Liver (tissue), 3 donors: Measurements from ENCODE around the gene DAP3.

Experiments
- EGR1 ChIP-seq, 2 donors: IDR thresholded peaks; 2 replicates each; pipeline ENCODE4 v1.6.1; 2016 to 2018; ENCODE audit warnings: antibody characterized with exemption in 2 of 2, low read depth in 2 of 2
- RAD21 ChIP-seq, 2 donors: IDR thresholded peaks; 2 replicates each; pipeline ENCODE4 v1.6.1; 2016; ENCODE audit warnings: antibody characterized with exemption in 2 of 2, mild to moderate bottlenecking in 2 of 2
- TF ChIP-seq, protein P1 (sequence below): fragments of 150-350 bp; IDR thresholded peaks from 2 replicates; pipeline ENCODE4 v1.5.1; 2017; ENCODE audit warnings: improper control_type of control experiment, low read depth, low read length; ENCODE audit not compliant: missing input control
- donor health status: healthy.
- donor health status: healthy.

DNA sequence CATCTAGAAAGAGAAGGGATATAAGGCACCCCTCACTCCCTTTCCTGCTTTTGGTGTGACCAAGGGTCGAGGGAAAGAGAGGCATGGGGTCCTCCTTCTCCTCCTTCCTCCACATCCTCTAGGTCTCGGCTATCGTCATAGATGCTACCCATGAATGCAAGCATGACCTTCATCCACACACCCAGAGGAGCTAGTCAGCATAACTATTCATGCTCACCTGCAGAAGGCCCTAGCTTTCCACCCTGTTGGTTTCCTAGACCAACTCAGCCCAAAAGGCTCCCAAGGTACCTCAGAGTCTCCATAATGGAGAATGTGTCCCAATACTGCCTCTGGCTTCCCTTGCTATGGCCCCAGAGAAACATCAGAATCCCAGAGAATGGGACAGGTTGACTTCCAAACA is 45.7 kb upstream of the DAP3 start:
- TF ChIP-seq, protein P1, sequence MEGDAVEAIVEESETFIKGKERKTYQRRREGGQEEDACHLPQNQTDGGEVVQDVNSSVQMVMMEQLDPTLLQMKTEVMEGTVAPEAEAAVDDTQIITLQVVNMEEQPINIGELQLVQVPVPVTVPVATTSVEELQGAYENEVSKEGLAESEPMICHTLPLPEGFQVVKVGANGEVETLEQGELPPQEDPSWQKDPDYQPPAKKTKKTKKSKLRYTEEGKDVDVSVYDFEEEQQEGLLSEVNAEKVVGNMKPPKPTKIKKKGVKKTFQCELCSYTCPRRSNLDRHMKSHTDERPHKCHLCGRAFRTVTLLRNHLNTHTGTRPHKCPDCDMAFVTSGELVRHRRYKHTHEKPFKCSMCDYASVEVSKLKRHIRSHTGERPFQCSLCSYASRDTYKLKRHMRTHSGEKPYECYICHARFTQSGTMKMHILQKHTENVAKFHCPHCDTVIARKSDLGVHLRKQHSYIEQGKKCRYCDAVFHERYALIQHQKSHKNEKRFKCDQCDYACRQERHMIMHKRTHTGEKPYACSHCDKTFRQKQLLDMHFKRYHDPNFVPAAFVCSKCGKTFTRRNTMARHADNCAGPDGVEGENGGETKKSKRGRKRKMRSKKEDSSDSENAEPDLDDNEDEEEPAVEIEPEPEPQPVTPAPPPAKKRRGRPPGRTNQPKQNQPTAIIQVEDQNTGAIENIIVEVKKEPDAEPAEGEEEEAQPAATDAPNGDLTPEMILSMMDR, result no peak
- no peak for TF ChIP-seq EGR1 (IDR thresholded peaks at IDR 0.05; ENCODE audit: low read depth in 2 of 2)
- no peak for TF ChIP-seq RAD21 (IDR thresholded peaks at IDR 0.05)
